Measurements from ENCODE around the gene SBNO2. TPM values are rescaled to one million over a fixed set of nuclear protein-coding genes. Genes with fewer than 3 reads are reported as not detected.
A peak's percentile ranks its signal among the peaks of the same experiment; 100 is the strongest.

SBNO2 gene
- total and polyA plus RNA-seq, 2 donors (not counting 3 experiments of a cell fraction or from before 2014, with no cell fraction given), result 31.4 to 65.7 TPM

GRCh38 chr19:1105008-1105872 is 68.8 kb downstream of the SBNO2 start:
- intact Hi-C loops (cut with micrococcal nuclease), result loop anchor here (10.0 kb wide), 1 partner anchor 170 kb away; no protein-coding TSS in a partner anchor
- Histone ChIP-seq H3K27ac (ENCODE audit: insufficient read depth, low read depth, low read length) (peak overlapping the region; percentile 71), H2AFZ (ENCODE audit: low read depth, low read length) (no peak overlapping the region), H3K9ac (replicated peaks; ENCODE audit: extremely low read depth, insufficient read depth, low read length) (peak overlapping the region; percentile 74), H3K36me3 (ENCODE audit: control insufficient read depth in 2 of 2, extremely low read depth in 1 of 2, insufficient read depth in 2 of 2, low read length in 2 of 2) (peaks cover 5 to 27% of the 10 kb centered on the region in 2 experiments), H3K9me1 (replicated peaks; ENCODE audit: control insufficient read depth, extremely low read depth, insufficient read depth, low read length) (no peaks in the 10 kb centered on the region), H4K20me1 (replicated peaks; ENCODE audit: control insufficient read depth, extremely low read depth, insufficient read depth, low read length) (no peaks in the 10 kb centered on the region), H3K4me1 (ENCODE audit: control insufficient read depth, extremely low read depth, insufficient read depth, low read length) (peaks cover 31% of the 10 kb centered on the region), H3K4me3 (replicated peaks in 1 of 3; ENCODE audit: insufficient read depth in 1 of 3, low read depth in 1 of 3, low read length in 3 of 3) (peak overlapping the region; percentile 33 to 58 (median 52)), H3K79me2 (ENCODE audit: control insufficient read depth, insufficient read depth, low read length) (peaks cover 18% of the 10 kb centered on the region), H3K27me3 (ENCODE audit: control insufficient read depth in 2 of 2, insufficient read depth in 2 of 2, low read length in 2 of 2) (no peaks in the 10 kb centered on the region), H3K4me2 (ENCODE audit: insufficient read depth, low read length) (peak overlapping the region; percentile 65), H3K9me3 (replicated peaks; ENCODE audit: control insufficient read depth, insufficient read depth, low read length) (no peaks in the 10 kb centered on the region)
- DNase-seq (ENCODE audit: low read depth, low spot score) (peak; percentile 52), FAIRE-seq (peak; percentile 18)
- ChIA-PET CTCF (interaction anchor here (1.0 to 2.8 kb wide), 4 partner anchors 8 to 85 kb away, joined by 3 to 21 read pairs (median 6); no protein-coding TSS in a partner anchor), POLR2A (no interaction called here)
- TF ChIP-seq EZH2 (IDR thresholded peaks at IDR 0.05; ENCODE audit: borderline replicate concordance, low read depth, low read length, severe bottlenecking) (no peak), POLR2AphosphoS5 (IDR thresholded peaks at IDR 0.05; ENCODE audit: insufficient read depth, low read depth, low read length) (peak; percentile 6)
- BruUV-seq (replicated peaks), result no TSS peak
- dilution Hi-C loops (cut with MboI; ENCODE audit: extremely low pct_ligation_motif_present, low sequenced_read_pairs), result no loop called here

GRCh38 chr19:1104311-1105007 is 69.6 kb downstream of the SBNO2 start:
- Histone ChIP-seq H3K9me3 (replicated peaks; ENCODE audit: control insufficient read depth, insufficient read depth, low read length) (peaks cover 2% of the 10 kb centered on the region), H3K36me3 (ENCODE audit: control insufficient read depth in 2 of 2, extremely low read depth in 1 of 2, insufficient read depth in 2 of 2, low read length in 2 of 2) (peaks cover 2 to 20% of the 10 kb centered on the region in 2 experiments), H3K79me2 (ENCODE audit: control insufficient read depth, insufficient read depth, low read length) (peaks cover 18% of the 10 kb centered on the region), H3K4me2 (ENCODE audit: insufficient read depth, low read length) (peak overlapping the region; percentile 65), H3K9ac (replicated peaks; ENCODE audit: extremely low read depth, insufficient read depth, low read length) (peak overlapping the region; percentile 74), H3K9me1 (replicated peaks; ENCODE audit: control insufficient read depth, extremely low read depth, insufficient read depth, low read length) (no peaks in the 10 kb centered on the region), H3K27me3 (ENCODE audit: control insufficient read depth in 2 of 2, insufficient read depth in 2 of 2, low read length in 2 of 2) (no peaks in the 10 kb centered on the region), H3K27ac (ENCODE audit: insufficient read depth, low read depth, low read length) (peak overlapping the region; percentile 71), H4K20me1 (replicated peaks; ENCODE audit: control insufficient read depth, extremely low read depth, insufficient read depth, low read length) (no peaks in the 10 kb centered on the region), H3K4me3 (replicated peaks in 1 of 3; ENCODE audit: insufficient read depth in 1 of 3, low read depth in 1 of 3, low read length in 3 of 3) (peak overlapping the region; percentile 33 to 58 (median 52)), H3K4me1 (ENCODE audit: control insufficient read depth, extremely low read depth, insufficient read depth, low read length) (peaks cover 31% of the 10 kb centered on the region), H2AFZ (ENCODE audit: low read depth, low read length) (no peak overlapping the region)
- CTCF ChIA-PET, result interaction anchor here (1.0 to 2.8 kb wide), 8 partner anchors 9 to 109 kb away, joined by 3 to 21 read pairs (median 4); no protein-coding TSS in a partner anchor
- DNase-seq (ENCODE audit: low read depth, low spot score) (peak; percentile 60), FAIRE-seq (peak; percentile 74)
- POLR2A ChIA-PET, result interaction anchor here (0.7 to 1.6 kb wide), 5 partner anchors 22 to 110 kb away, joined by 3 to 4 read pairs (median 3); partner anchors contain the start of gene ABCA7
- intact Hi-C loops (cut with micrococcal nuclease) (loop anchor here (10.0 kb wide), 1 partner anchor 170 kb away; no protein-coding TSS in a partner anchor), dilution Hi-C loops (cut with MboI; ENCODE audit: extremely low pct_ligation_motif_present, low sequenced_read_pairs) (no loop called here)
- no TSS peak for BruUV-seq (replicated peaks)
- TF ChIP-seq CTCF (IDR thresholded peaks at IDR 0.05; ENCODE audit: extremely low read depth in 1 of 2, insufficient read depth in 1 of 2, low read depth in 1 of 2, low read length in 2 of 2) (no peak), POLR2AphosphoS5 (IDR thresholded peaks at IDR 0.05; ENCODE audit: insufficient read depth, low read depth, low read length) (peak; percentile 34)

Measured in endothelial cell of umbilical vein (primary cell).